NCI-H446 (cell line): ENCODE measurements around the gene IFNA4.
"Not testable (repeated sequence)": the region's sequence is repeated elsewhere in the genome, so short reads cannot be mapped to it uniquely, and the experiment has no call there.

Source experiments
- DNase-seq, 2 experiments: peaks; one replicate each; lab custom pipeline; 2025; lab: John Stamatoyannopoulos, UW

The IFNA4 gene

DNA sequence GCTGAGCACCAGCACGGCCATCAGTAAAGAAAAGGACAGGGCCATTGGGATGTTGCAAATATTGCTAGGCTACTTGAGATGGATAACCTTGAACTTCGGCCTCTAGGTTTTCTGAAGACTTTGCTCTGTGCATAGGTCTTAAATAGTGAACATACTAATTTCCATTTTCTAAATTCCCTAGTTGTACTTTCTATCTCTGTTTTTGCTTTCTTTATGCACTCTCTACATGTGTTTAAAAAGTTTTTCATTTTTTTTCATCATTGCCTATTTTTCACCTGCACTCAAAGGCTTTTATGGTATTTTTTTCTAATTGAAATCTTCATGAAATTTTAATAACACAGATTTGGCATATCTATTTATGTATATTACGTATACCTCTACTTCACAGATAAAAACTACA, at the start of gene IFNA4:
Gene IFNA4, minus strand, starts transcription at position 101 of the 400 bp plus-strand sequence. Its CDS starts 56 bp downstream, at position 45.
- not testable (repeated sequence) for DNase-seq

DNA sequence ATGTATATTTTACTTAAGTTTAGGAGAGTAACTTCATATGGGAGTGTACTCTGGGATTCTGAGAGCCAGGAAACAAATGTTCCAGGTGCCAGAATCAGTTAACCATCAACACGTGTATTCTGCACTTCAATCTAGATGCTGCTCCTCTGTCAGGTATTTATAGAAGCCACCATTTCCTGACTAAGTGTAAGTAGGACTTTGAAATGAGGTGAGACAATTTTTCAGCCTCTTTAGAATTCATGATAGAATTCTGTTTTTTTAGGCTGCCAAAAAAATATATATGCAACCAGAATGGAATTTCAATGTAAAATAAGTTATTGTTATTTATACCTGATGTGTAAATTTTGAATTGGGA, 49.0 kb upstream of the IFNA4 start:
- DNase-seq, result not testable (repeated sequence)

DNA sequence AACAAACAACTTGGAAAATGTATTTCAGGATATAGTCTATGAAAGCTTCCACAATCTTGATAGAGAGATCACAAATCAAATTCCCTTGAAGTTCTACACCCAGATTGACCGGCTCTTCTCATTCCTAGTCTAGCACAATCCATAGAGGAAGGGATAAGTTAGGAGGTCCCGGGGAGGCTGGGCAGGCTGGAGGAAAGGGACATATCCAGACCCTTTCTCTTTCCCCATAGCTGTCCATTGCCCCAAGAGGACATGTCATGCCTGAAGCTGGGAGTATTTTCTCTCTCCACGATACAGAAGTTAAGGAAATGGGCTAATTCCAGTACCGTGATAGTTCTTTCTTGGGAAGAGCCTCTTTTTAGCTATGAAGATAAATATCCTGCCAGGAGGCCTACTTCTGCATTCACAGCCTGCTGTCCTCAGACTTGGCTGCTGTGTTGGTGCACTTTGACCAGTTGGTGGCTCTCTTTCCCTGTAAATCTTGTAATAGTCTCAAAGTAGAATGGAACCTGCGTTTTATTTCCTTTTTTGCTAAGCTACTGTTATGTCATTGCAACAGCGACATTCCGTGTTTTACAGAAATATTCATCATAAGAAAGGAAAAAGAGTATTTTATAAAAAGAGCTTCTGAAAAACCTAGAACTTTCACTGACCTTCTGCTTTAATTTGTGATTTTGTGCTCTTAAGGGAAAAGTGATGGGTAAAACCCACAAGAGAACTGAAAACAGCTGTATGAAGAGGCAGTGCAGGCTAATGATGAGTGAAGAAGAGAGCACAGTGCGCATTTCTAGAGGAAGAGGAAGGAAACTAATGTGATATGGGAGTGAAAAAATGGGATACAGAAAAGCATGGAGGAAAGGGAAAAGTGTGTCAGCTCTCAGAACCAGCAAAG, 48.3 kb upstream of the IFNA4 start:
- DNase-seq, result peak in 1 of 2 experiments; percentile 39

- DNase-seq, result no peak
These were observed 46.8 kb upstream of the IFNA4 start for GRCh38 chr9:21234153-21234687.

GRCh38 chr9:21233258-21233657, 45.9 kb upstream of the IFNA4 start:
- no peak for DNase-seq

DNA sequence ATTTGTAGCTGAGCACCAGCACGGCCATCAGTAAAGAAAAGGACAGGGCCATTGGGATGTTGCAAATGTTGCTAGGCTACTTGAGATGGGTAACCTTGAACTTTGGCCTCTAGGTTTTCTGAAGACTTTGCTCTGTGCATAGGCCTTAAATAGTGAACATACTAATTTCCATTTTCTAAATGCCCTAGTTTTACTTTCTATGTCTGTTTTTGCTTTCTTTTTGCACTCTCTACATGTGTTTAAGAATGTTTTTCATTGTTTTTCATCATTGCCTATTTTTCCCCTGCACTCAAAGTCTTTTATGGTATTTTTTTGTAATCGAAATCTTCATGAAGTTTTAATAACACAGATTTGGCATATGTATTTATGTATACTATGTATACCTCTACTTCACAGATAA, 40.7 kb upstream of the IFNA4 start, which contains the start of gene IFNA17:
Gene IFNA17, minus strand, starts transcription at position 101 of the 400 bp plus-strand sequence. Its CDS starts 49 bp downstream, at position 52.
- no peak for DNase-seq

GRCh38 chr9:21217211-21217610, 29.8 kb upstream of the IFNA4 start, which contains the start of gene IFNA16:
Gene IFNA16 (minus strand): TSS chr9:21217311. CDS start chr9:21217305, 6 bp downstream.
- DNase-seq, result not testable (repeated sequence)

DNA sequence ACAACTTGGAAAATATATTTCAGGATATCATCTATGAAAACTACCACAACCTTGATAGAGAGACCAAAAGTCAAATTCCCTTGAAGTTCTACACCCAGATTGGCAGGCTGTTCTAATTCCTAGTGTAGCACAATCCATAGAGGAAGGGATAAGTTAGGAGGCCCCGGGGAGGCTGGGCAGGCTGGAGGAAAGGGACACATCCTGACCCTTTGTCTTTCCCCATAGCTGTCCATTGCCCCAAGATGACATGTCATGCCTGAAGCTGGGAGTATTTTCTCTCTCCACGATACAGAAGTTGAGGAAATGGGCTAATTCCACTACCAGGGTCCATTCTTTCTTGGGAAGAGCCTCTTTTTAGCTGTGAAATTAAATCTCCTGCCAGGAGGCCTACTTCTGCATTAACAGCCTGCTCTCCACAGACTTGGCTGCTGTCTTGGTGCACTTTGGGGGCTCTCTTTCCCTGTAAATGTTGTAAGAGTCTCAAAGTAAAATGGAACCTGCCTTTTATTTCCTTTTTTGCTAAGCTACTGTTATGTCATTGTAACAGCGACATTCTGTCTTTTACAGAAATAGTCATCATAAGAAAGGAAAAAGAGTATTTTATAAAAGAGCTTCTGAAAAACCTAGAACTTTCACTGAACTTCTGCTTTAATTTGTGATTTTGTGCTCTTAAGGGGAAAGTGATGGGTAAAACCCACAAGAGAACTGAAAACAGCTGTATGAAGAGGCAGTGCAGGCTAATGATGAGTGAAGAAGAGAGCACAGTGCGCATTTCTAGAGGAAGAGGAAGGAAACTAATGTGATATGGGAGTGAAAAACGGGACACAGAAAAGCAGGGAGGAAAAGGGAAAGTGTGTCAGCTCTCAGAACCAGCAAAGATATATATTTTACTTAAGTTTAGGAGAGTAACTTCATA, 26.3 kb upstream of the IFNA4 start:
- DNase-seq, result not testable (repeated sequence)

GRCh38 chr9:21212160-21212559, 24.8 kb upstream of the IFNA4 start:
- DNase-seq, result not testable (repeated sequence)

GRCh38 chr9:21210782-21211181, 23.4 kb upstream of the IFNA4 start:
- DNase-seq, result not testable (repeated sequence)

DNA sequence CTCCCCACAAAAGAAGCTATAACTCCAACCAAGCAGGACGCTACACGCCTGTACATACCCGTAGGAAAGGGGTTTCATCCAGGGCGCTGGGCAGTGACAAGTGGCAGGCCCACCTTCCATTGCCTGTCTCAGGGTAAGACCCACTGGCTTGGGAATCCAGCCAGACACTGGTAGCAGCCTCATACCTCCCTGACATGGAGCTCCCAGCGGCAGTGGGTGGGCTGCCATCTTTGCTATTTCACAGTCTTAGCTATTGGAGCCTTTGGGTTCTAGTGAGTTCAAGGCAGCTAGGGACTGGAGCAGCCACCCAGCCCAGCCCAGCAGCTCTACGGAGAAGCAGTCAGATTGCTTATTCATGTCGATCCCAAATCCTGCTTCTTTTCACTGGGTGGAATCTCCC, 22.9 kb upstream of the IFNA4 start:
- no peak for DNase-seq

GRCh38 chr9:21207043-21207442, 19.7 kb upstream of the IFNA4 start, which contains the start of gene IFNA10:
Gene IFNA10 (minus strand): TSS chr9:21207143. CDS start chr9:21207097, 46 bp downstream.
- DNase-seq, result not testable (repeated sequence)

DNA sequence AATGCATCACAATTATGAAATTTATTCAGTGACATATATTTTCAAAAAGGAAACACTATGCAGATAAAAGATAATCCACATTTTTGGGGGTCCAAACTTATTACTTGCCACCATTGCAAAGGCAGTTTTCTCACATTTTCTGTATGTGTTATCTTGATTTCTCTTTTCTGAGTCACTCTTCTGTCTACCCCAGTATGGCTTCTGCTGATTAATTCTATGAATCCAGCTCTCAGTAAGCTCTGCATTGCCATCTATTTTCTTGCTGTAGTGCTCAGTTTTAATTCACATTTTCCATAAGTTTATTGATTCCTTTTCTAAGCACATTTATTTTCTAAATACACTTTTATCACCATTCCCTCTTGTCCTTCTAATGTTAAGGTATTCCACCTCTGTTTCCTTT, 17.8 kb upstream of the IFNA4 start:
- no peak for DNase-seq

- DNase-seq, result not testable (repeated sequence)
These were observed 14.7 kb upstream of the IFNA4 start, which contains the start of gene IFNA7 for GRCh38 chr9:21202105-21202504. Gene IFNA7 (minus strand): TSS chr9:21202205. CDS start chr9:21202165, 40 bp downstream.

GRCh38 chr9:21194867-21195776, 7.7 kb upstream of the IFNA4 start:
- peak in 1 of 2 experiments; percentile 6 for DNase-seq

DNA sequence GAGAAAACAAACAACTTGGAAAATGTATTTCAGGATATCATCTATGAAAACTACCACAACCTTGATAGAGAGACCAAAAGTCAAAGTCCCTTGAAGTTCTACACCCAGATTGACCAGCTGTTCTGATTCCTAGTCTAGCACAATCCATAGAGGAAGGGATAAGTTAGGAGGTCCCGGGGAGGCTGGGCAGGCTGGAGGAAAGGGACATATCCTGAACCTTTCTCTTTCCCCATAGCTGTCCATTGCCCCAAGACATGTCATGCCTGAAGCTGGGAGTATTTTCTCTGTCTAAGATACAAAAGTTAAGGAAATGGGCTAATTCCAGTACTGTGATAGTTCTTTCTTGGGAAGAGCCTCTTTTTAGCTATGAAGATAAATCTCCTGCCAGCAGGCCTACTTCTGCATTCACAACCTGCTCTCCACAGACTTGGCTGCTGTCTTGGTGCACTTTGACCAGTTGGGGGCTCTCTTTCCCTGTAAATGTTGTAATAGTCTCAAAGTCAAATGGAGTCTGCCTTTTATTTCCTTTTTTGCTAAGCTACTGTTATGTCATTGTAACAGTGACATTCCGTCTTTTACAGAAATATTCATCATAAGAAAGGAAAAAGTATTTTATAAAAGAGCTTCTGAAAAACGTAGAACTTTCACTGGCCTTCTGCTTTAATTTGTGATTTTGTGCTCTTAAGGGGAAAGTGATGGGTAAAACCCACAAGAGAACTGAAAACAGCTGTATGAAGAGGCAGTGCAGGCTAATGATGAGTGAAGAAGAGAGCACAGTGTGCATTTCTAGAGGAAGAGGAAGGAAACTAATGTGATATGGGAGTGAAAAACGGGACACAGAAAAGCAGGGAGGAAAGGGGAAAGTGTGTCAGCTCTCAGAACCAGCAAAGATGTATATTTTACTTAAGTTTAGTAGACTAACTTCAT, 4.3 kb downstream of the IFNA4 start:
- peak in 1 of 2 experiments; percentile 52 for DNase-seq

GRCh38 chr9:21174671-21175070, 12.7 kb downstream of the IFNA4 start:
- no peak for DNase-seq

DNA sequence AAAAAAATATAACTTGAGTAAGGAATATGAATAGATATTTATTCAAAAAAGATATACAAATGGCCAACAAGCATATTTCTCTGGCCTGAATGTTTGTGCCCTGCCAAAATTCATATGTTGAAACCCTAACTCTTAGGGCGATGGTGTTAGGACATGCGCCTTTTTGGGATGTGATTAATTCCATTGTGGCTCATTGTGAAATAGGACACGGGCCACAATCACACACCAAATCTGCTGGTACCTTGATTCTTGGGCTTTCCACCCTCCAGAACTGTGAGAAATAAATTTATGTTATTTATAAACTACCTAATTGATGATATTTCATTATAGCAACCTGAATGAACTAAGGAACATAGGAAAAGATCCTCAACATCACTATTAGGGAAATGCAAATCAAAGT, 15.2 kb downstream of the IFNA4 start:
- DNase-seq, result no peak

DNA sequence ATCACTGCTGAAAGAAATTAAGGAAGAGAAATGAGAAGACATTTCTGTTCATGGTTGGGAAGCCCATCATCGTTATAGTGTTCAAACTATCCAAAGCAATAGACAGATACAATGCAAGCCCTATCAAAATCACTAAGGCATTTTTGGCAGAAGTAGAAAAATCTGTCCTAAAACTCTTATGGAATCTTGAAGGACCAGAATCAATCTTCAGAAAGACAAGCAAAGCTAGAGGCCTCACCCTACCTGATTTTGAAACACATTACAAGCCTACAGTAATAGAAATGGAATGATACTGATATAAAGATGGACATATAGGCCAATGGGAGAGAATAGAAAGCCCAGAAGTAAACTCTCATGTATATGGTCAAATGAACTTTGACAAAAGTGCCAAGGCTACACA, 16.0 kb downstream of the IFNA4 start:
- DNase-seq, result no peak

DNA sequence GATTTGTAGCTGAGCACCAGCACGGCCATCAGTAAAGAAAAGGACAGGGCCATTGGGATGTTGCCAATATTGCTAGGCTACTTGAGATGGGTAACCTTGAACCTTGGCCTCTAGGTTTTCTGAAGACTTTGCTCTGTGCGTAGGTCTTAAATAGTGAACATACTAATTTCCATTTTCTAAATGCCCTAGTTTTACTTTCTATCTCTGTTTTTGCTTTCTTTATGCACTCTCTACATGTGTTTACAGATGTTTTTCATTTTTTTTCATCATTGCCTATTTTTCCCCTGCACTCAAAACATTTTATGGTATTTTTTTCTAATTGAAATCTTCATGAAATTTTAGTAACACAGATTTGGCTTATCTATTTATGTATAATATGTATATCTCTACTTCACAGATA, 20.8 kb downstream of the IFNA4 start, which contains the start of gene IFNA21:
Gene IFNA21, minus strand, starts transcription at position 101 of the 400 bp plus-strand sequence. Its CDS starts 48 bp downstream, at position 53.
- DNase-seq, result not testable (repeated sequence)
